ENCODE measurements around the gene UBL3.

The UBL3 gene

GRCh38 chr13:29808264-29808663 is 42.2 kb downstream of the UBL3 start:
- no peak for DNase-seq (ENCODE audit: low read depth)

DNA sequence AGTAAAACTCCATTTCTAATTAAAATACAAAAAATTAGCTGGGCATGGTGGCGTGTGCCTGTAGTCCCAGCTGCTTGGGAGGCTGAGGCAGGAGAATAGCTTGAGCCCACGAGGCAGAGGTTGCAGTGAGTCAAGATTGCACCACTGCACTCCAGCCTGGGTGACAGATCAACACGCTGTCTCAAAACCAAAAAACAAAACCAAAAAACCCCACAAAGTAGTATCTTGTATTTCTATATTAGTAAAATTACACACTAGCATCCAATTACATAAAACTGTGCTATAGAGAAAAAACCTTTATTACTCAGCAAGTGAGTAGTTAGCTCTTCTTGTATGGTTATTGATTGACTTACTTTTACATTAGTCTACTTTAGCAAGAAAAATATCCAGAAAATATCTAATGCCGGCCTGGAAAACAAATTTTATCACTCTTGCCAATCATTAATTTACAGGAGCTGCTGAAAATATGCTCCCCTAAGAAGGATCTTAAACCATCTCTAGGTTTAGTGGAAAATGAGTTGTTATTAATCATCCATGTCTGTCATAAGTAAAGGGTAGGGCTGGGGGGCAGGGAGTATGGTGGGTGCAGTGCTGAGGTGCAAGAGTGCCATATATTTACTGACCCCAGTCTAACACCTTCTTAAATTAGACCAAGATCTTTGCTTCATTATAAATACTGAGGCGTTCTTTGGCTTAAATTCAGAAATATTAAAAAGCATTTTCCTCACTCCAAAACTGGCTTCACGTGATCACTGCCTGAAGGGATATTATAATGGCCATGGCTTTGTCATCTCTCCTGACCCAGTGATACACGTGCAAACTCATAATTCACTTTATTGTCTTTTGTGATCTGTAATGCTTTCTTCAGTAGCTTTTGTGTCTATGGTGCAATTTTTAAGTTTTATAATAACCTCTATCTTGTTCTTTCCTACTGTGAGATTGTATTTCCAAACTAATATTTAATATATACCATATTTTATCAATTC is 44.1 kb downstream of the UBL3 start:
- no peak for DNase-seq (ENCODE audit: low read depth)

- no peak for DNase-seq (ENCODE audit: low read depth)
Observed at GRCh38 chr13:29803221-29803620, 47.2 kb downstream of the UBL3 start.

DNA sequence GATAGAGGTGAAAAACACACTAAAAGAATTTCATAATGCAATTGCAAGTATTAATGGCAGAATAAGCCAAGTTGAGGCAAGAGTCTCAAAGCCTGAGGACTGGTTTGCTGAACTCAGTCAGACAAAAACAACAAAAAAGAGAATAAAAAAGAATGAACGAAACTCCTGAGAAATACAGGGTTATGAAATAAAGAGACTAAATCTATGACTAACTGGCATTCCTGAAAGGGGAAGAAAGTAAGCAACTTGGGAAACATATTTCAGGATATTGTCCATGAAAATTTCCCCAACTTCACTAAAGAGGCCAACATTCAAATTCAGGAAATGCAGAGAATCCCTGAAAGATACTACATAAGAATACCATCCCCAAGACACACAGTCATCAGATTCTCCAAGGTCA is 47.8 kb downstream of the UBL3 start:
- DNase-seq (ENCODE audit: low read depth): no peak

DNA sequence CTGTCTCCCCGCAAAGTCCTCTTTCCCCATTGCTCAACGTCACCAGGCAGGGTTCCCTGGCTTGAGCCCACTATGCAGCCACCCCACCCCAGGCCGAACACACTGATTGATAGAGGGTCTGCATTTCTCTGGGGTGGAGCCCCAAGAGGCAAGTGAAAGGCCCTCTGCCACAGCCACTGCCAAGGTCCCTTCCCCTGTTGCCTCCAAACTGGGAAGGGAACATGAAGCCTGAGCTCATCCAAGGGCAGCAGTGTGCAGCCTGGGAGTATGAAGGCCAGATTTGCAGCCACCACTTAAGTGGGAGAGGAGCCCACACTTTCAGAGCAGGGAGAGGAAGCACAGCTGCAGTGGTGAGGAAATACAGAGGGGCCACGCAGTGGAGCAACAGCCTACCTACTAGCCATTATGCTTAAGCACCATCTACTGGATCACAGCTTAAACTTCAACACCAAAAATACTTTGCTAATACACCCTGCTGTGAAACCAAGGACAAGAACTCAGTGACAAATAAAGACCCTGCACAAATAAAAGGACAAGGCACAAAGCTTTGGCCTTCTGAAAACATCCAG is 48.6 kb downstream of the UBL3 start:
- DNase-seq (ENCODE audit: low read depth): no peak

- no peak for DNase-seq (ENCODE audit: low read depth)
Observed at GRCh38 chr13:29801102-29801501, 49.3 kb downstream of the UBL3 start.

GRCh38 chr13:29800687-29801086 is 49.7 kb downstream of the UBL3 start:
- no peak for DNase-seq (ENCODE audit: low read depth)

GRCh38 chr13:29799041-29799440 is 51.4 kb downstream of the UBL3 start:
- DNase-seq (ENCODE audit: low read depth): no peak

DNA sequence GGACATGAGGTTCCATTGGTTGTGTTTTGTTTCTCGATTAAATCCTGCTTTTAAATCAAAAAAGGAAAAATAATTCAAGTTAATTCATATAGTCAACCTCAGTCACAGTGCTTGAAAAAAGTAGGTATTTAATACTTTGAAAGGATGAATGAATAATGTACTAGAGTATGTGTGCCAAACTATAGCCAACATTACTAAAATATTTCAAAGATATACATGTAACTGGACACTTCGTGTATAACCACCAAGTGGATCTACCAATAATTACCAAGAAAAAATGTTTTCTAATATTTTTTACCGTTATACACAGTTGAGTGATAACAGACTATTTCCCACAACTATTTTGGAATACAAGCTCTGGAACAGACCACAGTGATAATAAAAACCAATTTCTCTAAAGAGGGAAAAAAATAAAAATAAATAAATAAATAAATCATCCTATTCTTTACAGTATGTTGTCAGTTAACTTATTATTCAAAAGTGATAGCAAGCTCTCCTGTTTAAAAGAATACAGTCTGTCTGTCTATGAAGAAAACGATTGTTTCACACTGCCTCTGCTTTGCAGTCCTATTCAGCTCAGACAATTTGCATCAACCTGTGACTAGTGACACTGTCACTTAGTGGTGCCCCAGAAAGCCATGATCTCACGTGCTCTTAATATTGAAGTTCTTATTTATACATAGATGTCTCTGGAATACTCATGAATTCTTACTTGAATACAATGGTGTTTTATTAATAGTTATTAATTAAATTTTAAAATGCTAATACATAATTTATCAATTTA is 58.2 kb downstream of the UBL3 start:
- no peak for DNase-seq (ENCODE audit: low read depth)

DNA sequence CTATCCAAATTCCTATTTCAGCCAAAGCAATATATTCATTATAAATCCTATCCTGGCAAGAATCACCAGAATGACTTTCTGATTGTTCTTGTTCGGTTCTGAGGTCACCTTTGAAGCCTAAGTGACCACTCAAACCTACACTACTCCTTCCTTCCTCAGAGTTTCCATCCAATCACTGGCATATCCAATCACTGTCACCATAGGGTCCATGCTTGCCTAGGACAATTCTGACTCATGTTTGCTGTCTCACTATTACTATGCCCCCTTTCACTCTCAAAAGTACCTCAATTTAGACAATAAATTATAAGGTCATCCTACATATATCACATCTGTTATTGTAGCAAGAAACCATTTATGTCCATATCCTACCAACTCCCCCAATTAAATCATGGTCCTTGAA is 58.9 kb downstream of the UBL3 start:
- no peak for DNase-seq (ENCODE audit: low read depth)

DNA sequence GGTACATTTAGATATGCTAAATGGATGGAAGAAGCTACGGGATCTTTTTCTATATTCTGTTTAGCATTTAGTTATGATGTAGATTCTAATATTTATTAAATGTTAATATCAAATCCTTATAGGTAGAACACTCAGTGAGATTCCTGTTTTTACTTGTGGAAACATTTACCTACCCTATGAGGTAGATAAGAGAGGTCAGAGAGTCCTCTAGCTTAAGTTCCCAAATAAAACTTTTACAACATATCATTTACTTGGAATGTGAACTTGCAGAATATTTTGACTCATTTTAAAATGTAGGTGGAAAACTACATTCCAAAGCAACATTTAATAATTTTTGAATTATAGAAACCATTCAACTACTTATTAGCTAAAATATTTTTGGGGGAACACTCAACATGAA is 63.7 kb downstream of the UBL3 start:
- no peak for DNase-seq (ENCODE audit: low read depth)

GRCh38 chr13:29785978-29786377 is 64.4 kb downstream of the UBL3 start:
- DNase-seq (ENCODE audit: low read depth): no peak

- DNase-seq (ENCODE audit: low read depth): no peak
Observed at GRCh38 chr13:29782798-29783197, 67.6 kb downstream of the UBL3 start.

DNA sequence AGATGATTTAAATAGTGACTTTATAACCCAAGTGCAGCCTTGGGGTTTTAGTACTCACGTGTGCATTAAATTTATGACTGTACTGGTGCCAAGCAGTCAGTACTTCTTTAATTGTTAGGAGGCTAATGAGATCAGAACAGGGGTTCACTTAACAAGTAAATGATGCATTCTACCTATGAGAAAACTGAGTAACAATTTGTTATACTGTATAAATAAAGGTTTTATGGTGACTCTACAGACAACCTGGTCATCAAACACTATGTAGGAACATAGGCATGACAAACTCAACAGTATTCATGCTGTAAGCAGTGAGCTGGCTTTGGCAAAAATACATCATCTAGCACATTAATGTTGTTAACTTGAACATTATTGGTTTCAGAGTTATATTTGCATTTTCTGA is 75.6 kb downstream of the UBL3 start:
- no peak for DNase-seq (ENCODE audit: low read depth)

GRCh38 chr13:29771247-29771646 is 79.2 kb downstream of the UBL3 start:
- DNase-seq (ENCODE audit: low read depth): no peak

GRCh38 chr13:29767006-29767405 is 83.4 kb downstream of the UBL3 start:
- no peak for DNase-seq (ENCODE audit: low read depth)

DNA sequence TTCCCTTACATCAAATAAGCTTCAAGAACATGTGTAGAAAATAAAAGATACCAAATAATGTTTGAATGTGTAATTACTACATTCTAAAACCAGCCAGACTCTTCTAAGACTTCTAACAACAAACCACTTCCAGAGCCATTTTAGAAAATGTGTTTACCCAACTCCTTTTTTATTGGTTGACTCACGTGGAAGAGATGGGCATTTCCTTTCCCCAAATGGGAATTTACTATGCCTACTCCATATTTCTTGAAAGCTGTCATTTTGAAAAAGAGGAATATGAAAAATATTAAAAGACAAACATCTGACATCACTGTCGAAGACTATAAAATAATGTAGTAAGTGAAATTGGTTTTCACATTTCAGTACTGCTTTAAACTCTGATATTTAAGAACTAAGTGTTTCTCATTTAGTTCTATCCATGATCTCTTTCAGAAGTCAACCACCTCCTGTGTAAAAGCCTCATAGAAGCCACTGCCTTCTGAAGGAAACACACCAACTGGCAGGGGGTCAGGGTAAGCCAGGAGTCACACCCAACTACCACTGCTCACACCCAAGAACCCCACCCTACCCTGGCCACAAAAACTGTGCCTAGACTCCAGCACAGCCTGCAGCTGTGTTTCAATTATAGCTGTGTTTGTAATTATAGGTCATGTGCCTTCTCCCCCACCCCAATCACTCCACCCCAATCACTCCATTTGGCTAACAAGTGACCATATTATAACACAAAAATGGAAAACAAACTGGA is 86.8 kb downstream of the UBL3 start:
- no peak for DNase-seq (ENCODE audit: low read depth)

DNA sequence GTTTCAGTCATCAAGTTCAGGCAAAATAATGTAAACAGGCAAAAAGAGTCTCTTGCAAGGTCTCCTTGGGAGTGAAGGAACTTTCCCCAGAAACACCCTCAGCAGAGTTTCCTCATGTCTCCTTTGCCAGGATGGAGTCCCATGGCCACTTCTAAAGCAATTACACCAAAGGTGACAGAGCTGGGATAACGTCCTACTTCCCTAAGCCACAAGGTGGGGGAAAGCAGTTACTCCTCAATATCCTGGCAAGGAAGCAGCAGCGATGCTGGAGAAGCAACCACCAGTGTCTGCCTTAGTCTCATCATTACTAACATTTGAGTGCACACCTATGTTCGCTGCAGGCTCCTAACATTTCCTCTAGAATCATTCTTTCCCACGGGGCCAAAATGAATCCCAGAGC is 88.6 kb downstream of the UBL3 start:
- DNase-seq (ENCODE audit: low read depth): no peak

DNA sequence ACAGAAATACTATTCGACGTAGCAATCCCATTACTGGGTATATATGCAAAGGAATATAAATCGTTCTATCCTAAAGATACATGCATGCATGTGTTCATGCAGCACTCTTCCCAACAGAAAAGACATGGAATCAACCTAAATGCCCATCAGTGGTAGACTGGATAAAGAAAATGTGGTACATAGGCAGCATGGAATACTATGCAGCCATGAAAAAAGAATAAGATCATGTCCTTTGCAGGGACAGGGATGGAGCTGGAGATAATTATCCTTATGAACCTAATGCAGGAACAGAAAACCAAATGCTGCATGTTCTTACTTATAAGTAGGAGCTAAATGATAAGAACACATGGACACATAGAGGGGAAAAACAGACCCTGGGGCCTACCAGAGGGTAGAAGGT is 89.3 kb downstream of the UBL3 start:
- DNase-seq (ENCODE audit: low read depth): no peak

DNA sequence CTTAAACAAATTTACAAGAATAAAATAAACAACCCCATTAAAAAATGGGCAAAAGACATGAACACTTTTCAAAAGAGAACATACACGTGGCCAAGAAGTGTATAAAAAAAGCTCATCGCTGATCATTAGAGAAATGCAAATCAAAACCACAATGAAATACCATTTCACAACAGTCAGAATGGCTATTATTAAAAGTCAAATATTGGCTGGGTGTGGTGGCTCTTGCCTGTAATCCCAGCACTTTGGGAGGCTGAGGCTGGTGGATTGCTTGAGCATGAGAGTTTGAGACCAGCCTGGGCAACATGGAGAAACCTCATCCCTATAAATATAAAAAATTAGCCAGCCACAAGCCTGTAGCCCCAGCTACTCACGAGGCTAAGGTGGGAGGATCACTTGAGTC is 89.9 kb downstream of the UBL3 start:
- no peak for DNase-seq (ENCODE audit: low read depth)

DNA sequence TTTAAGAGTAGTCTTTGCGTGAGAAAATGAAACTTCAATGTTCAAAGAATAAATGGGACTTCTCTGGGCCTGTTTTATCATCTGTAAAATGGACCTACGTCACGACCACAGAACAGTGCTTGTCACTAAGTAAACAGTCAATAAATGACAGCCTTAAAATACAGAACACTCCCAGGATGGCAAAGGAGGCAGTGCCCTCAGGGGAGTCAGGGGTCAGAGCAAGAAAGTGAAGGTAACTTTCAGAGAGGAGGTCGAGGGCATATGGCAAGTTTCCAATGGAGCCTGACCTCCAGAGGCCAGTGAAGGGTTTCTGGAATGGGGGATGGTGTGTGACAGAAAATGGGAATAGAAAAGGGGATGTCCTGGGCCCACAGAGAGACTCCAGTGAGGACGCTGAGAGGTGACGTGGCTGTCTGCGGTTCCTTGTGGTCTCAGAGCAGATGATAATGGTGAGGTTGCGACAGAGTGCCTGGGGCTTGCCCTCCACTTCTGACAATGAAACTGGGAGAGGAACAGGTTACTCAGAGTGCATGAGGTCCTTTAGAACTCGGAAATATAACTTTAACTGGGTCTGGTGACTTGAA is 91.8 kb downstream of the UBL3 start:
- no peak for DNase-seq (ENCODE audit: low read depth)

GRCh38 chr13:29756506-29756905 is 93.9 kb downstream of the UBL3 start:
- no peak for DNase-seq (ENCODE audit: low read depth)
